ENCODE results near the gene BLTP3A.

The BLTP3A gene

DNA sequence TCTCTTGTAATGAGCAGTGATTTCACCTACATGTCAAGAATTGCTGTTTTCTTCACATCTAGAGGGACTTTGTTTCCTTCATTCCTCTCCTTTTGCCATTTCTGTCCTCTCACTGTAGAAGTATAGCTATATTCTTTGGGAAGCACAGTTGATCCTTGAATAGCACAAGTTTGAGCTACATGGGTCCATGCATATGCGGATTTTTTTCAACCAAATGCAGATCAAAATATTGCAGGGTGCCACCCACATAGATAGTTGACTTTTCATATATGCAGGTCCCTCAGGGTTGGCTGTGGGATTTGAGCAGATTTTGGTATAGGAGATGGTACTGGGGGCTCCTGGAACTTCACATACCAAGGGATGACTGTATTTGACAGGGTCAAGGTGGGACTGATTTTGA, 41.1 kb downstream of the BLTP3A start:
- no peak for DNase-seq

DNA sequence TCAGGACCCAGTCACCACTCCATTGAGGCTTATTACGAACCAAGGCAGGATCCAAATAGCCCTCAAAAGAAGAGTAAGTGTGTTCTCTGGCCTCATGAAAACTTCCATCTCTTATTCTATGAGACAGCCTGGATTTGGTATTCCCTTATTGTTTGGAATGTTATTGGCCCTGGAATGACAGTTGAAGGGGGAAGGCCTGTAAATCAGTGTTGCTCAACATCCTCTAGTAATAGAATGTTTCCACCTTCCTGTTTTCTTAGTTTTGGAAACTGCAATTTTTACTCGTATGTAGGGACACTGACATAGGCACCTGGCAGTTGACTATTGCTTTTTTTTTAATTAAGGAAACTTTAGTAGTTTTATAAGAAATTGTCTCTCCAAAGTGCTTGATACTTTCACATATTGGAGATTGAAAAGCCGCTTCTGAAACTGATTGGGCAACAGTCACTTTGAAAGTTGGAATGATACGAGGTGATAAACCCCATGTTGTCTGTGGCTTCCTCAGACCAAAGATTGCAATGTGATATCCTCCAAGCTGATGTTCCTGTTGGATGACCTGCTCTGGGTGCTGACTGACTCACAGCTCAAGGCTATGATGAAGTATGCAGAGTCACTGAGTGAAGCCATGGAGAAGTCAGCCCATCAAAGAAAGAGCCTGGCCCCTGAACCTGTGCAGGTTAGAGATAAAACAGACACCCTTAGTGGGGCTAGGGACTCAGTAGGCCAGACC, 43.1 kb downstream of the BLTP3A start:
- peak; percentile 68 for DNase-seq

- no peak for DNase-seq
These were observed 44.1 kb downstream of the BLTP3A start for GRCh38 chr6:34836008-34836407.

- no peak for DNase-seq
These were observed 44.6 kb downstream of the BLTP3A start for GRCh38 chr6:34836451-34836850.

- DNase-seq, result no peak
These were observed 45.6 kb downstream of the BLTP3A start for GRCh38 chr6:34837528-34837927.

DNA sequence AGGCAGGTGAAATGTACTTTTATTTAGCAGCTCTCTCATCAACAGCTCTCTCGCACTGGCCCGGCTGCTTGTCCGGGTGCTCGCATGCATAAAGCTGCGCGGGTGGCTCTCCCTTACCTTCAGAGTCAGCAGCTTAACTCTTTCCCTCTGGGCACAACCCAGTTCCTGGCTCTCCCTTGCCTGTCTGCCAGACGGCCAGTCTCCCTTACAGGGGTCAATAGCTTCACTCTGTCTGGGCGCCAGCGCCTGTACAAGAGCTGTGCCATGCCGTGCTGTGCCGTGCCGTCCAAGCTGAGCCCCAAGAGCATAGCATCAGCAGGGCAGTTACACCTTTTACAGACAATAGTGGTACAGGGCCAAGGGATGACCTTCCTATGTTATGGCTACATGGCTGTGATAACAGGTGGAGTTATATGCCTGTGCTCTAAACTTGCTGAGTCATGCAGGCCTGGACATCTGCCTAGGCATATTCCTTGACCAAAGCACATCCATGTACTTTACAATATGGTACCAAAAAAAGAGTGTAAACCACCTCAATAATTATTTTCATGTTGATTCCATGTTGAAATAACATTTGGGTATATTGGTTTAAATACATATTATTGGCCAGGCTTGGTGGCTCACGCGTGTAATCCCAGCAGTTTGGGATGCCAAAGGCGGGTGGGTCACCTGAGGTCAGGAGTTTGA, 47.9 kb downstream of the BLTP3A start:
- no peak for DNase-seq
